ENCODE data around the gene ZNF599. TPM values are rescaled to one million over a fixed set of nuclear protein-coding genes. Genes with fewer than 3 reads are reported as not detected.

Gene ZNF599
- total and polyA plus RNA-seq, 2 experiments from 2014 or later, result 6.0 to 6.2 TPM

GRCh38 chr19:34774857-34775256 lies 1.8 kb upstream of the ZNF599 start:
- Histone ChIP-seq H3K36me3 (replicated peaks; ENCODE audit: insufficient read depth, low read depth) (no peaks in the 10 kb centered on the region), H4K20me1 (ENCODE audit: insufficient read depth, poor library complexity, severe bottlenecking) (no peaks in the 10 kb centered on the region), H3K27me3 (no peaks in the 10 kb centered on the region), H3K9me2 (replicated peaks; ENCODE audit: insufficient read depth) (no peaks in the 10 kb centered on the region), H3K27ac (no peak overlapping the region), H2AFZ (no peak overlapping the region), H3K4me3 (no peak overlapping the region), H3K4me2 (no peak overlapping the region), H3K79me2 (peaks cover 16% of the 10 kb centered on the region), H3K4me1 (ENCODE audit: insufficient read depth) (peaks cover 9% of the 10 kb centered on the region), H3K9me3 (ENCODE audit: low read depth) (no peaks in the 10 kb centered on the region)
- 68% methylated on average over 2 of the region's 2 CpGs for WGBS (ENCODE audit: low lambda C conversion rate, missing lambda C conversion rate)
- TF ChIP-seq EZH2 (IDR thresholded peaks at IDR 0.05; ENCODE audit: borderline replicate concordance), result no peak
- no peak for TF ChIP-seq CTCF (IDR thresholded peaks at IDR 0.05; ENCODE audit: poor library complexity)
- no peak for TF ChIP-seq EZH2phosphoT487 (IDR thresholded peaks at IDR 0.05; ENCODE audit: low read depth, severe bottlenecking, unreplicated experiment)
- no peak for DNase-seq (ENCODE audit: low spot score)

DNA sequence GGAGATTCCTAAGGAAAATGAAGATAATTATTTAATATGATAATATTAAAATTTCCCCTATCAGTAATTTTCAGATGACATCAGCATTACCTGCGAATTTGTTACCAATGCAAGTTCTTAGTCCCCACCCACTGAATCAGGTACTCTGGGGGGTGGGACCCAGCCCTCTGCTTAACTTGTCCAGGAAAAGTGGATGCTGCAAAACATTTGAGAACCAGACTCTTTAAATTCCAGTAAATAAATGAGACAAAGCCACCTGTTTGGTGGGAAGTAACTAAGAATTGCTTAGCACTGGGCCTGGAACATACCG lies 495 bp upstream of the ZNF599 start:
- no peaks in the 10 kb centered on the region for H3K9me2 ChIP-seq (replicated peaks; ENCODE audit: insufficient read depth)
- H3K4me1 ChIP-seq (ENCODE audit: insufficient read depth), result peaks cover 9% of the 10 kb centered on the region
- H3K27me3 ChIP-seq, result no peaks in the 10 kb centered on the region
- H3K4me3 ChIP-seq, result no peak overlapping the region
- H3K79me2 ChIP-seq, result peaks cover 16% of the 10 kb centered on the region
- 54% methylated on average over 2 of the region's 2 CpGs for WGBS (ENCODE audit: low lambda C conversion rate, missing lambda C conversion rate)
- H3K27ac ChIP-seq, result no peak overlapping the region
- H2AFZ ChIP-seq, result peak overlapping the region; percentile 84
- no peaks in the 10 kb centered on the region for H3K9me3 ChIP-seq (ENCODE audit: low read depth)
- no peaks in the 10 kb centered on the region for H3K36me3 ChIP-seq (replicated peaks; ENCODE audit: insufficient read depth, low read depth)
- H3K4me2 ChIP-seq, result peak overlapping the region; percentile 98
- DNase-seq (ENCODE audit: low spot score), result no peak
- no peak for TF ChIP-seq EZH2phosphoT487 (IDR thresholded peaks at IDR 0.05; ENCODE audit: low read depth, severe bottlenecking, unreplicated experiment)
- no peak for TF ChIP-seq EZH2 (IDR thresholded peaks at IDR 0.05; ENCODE audit: borderline replicate concordance)
- TF ChIP-seq CTCF (IDR thresholded peaks at IDR 0.05; ENCODE audit: poor library complexity), result no peak
- H4K20me1 ChIP-seq (ENCODE audit: insufficient read depth, poor library complexity, severe bottlenecking), result no peaks in the 10 kb centered on the region

GRCh38 chr19:34767951-34768350 lies 5.1 kb downstream of the ZNF599 start:
- Histone ChIP-seq H3K27me3 (no peaks in the 10 kb centered on the region), H3K4me3 (no peak overlapping the region), H3K27ac (no peak overlapping the region), H3K4me1 (ENCODE audit: insufficient read depth) (peaks cover 9% of the 10 kb centered on the region), H3K9me3 (ENCODE audit: low read depth) (peaks cover 20% of the 10 kb centered on the region), H2AFZ (no peak overlapping the region), H4K20me1 (ENCODE audit: insufficient read depth, poor library complexity, severe bottlenecking) (no peaks in the 10 kb centered on the region), H3K9me2 (replicated peaks; ENCODE audit: insufficient read depth) (no peaks in the 10 kb centered on the region), H3K4me2 (no peak overlapping the region), H3K36me3 (replicated peaks; ENCODE audit: insufficient read depth, low read depth) (peaks cover 14% of the 10 kb centered on the region), H3K79me2 (peaks cover 16% of the 10 kb centered on the region)
- 99% methylated on average over 3 of the region's 3 CpGs for WGBS (ENCODE audit: low lambda C conversion rate, missing lambda C conversion rate)
- TF ChIP-seq CTCF (IDR thresholded peaks at IDR 0.05; ENCODE audit: poor library complexity) (no peak), EZH2 (IDR thresholded peaks at IDR 0.05; ENCODE audit: borderline replicate concordance) (no peak), EZH2phosphoT487 (IDR thresholded peaks at IDR 0.05; ENCODE audit: low read depth, severe bottlenecking, unreplicated experiment) (no peak)
- DNase-seq (ENCODE audit: low spot score), result no peak

GRCh38 chr19:34766386-34766785 lies 6.6 kb downstream of the ZNF599 start:
- H3K4me2 ChIP-seq, result no peak overlapping the region
- H3K27me3 ChIP-seq, result no peaks in the 10 kb centered on the region
- 96% methylated on average over 2 of the region's 2 CpGs for WGBS (ENCODE audit: low lambda C conversion rate, missing lambda C conversion rate)
- no peaks in the 10 kb centered on the region for H3K9me2 ChIP-seq (replicated peaks; ENCODE audit: insufficient read depth)
- no peak overlapping the region for H2AFZ ChIP-seq
- H3K4me1 ChIP-seq (ENCODE audit: insufficient read depth), result no peaks in the 10 kb centered on the region
- peaks cover 29% of the 10 kb centered on the region for H3K9me3 ChIP-seq (ENCODE audit: low read depth)
- H3K36me3 ChIP-seq (replicated peaks; ENCODE audit: insufficient read depth, low read depth), result peaks cover 21% of the 10 kb centered on the region
- H3K27ac ChIP-seq, result no peak overlapping the region
- no peak overlapping the region for H3K4me3 ChIP-seq
- TF ChIP-seq CTCF (IDR thresholded peaks at IDR 0.05; ENCODE audit: poor library complexity) (no peak), EZH2 (IDR thresholded peaks at IDR 0.05; ENCODE audit: borderline replicate concordance) (no peak), EZH2phosphoT487 (IDR thresholded peaks at IDR 0.05; ENCODE audit: low read depth, severe bottlenecking, unreplicated experiment) (no peak)
- no peaks in the 10 kb centered on the region for H4K20me1 ChIP-seq (ENCODE audit: insufficient read depth, poor library complexity, severe bottlenecking)
- no peak for DNase-seq (ENCODE audit: low spot score)
- peaks cover 4% of the 10 kb centered on the region for H3K79me2 ChIP-seq
